GM18867 (cell line): ENCODE measurements around the gene PDK4.
A peak's percentile ranks its signal among the peaks of the same experiment; 100 is the strongest.

ENCODE experiments used
- ATAC-seq: cut with Tn5 transposase; IDR thresholded peaks from one replicate; pipeline ENCODE4 v1.9.1; 2021; ENCODE audit warnings: mild to moderate bottlenecking, moderate library complexity; ENCODE audit not compliant: unreplicated experiment

Gene PDK4

DNA sequence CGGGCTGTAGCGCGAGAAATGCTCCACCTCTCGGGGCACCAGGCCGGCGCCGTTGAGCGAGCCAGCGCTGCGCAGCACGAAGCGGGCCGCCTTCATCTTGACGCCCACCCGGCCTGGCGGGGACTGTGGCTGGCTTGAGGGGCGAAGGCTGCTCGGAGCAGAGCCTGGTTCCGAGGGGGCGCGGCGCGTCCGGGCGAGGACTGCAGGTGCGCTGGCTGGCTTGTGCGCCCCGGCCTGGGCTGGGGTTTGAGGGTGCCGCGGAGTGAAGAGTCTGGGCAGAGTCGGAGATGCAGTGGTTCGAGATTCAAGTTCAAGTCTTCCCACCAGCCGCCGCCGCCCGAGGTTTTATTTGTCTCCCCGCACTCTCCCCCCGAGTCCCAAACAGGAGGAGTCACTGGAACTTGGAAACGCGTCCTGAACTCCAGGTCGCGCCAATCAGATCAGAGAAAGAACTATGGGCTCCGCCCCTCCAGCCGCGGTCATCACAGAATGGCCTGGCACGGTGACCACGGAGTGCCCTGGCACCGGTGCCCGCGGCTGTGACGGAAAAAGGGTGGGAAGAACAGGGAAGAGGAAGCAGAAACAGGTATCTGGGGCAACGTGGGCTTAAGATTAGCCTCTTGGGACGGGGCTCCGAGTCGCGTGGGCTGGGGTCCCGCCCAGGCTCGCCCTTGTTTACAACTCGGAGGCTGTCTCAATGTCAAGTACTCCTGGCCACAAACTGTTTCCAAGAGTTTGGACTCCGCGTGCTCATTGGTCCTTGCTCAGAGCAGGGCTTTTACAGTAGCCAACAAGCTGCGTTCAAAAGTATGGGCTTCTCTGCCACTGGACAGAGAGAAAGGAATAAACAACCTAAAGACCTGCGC, at the start of gene PDK4:
TSS of gene PDK4 (minus strand) at position 319 of the 866 bp plus-strand sequence. CDS start at position 96, 223 bp downstream.
- no peak for ATAC-seq

- ATAC-seq: no peak
Measured at GRCh38 chr7:95642173-95642572, 45.9 kb upstream of the PDK4 start.

DNA sequence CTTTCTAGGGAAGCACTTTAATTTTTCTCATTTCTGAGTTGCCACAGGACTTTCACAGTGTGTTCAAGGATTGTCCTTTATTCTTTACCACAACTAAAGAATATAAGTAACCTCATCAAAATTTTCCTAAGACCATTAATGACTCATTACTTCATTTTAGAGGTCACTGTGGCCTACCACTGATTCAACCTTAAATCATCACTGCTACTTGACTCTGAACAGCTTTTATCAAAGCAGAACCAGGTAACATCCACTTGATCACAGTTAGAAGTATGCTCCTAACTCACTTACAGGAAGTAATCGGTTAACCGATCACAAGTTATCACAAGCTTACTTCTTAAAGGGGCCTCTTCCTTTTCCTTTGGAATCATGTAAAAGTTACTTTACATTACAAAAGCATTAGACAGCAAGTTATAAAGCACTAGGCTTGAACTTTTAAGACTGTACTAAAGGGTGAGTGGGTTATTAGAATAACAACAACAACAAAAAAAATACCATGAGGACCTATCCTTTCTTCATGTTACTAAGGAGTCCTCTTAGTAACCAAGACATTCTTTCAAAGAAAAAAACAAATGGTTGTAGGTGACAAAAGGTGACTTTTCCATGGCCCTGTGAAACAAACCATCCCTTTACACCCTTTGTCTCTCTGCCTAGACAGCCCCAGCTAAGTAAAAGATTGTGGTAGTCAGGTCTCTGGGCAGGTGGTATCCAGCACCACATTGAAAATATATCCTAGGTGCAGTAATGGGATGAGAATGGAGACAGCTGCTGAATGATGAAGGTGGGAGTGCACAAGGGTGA, 40.0 kb upstream of the PDK4 start:
- ATAC-seq: no peak

- no peak for ATAC-seq
Measured at GRCh38 chr7:95632609-95633008, 36.3 kb upstream of the PDK4 start.

GRCh38 chr7:95631527-95631926, 35.2 kb upstream of the PDK4 start:
- ATAC-seq: no peak

GRCh38 chr7:95630702-95631458, 34.6 kb upstream of the PDK4 start:
- ATAC-seq: no peak

DNA sequence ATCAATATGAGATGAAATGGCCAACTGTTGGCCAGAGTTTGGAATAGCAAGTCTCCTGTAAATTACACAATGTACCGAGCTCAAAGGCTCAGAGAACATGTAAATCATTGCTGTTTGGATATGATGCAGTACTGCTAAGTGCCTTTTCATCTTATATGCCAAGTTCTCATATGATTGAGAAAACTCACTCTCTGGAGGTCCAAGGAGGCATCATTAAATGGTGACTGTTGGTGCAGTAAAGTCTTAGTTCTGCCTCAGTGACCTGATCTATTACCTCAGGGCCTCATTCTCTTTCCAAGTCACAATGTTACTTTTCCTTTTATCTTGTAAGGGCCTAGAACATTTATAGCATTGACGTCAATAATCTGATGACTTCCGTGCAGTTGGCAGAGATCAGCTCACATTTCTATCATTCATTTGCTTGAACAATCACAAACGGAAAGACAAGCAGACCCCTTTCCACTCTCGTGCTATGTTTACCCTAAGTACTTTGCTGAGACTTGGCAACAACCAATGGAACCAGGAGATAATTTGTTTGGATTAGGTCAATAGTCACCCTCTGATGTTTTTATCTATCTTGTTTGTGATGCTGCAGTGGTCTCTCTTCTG, 32.6 kb upstream of the PDK4 start:
- no peak for ATAC-seq

DNA sequence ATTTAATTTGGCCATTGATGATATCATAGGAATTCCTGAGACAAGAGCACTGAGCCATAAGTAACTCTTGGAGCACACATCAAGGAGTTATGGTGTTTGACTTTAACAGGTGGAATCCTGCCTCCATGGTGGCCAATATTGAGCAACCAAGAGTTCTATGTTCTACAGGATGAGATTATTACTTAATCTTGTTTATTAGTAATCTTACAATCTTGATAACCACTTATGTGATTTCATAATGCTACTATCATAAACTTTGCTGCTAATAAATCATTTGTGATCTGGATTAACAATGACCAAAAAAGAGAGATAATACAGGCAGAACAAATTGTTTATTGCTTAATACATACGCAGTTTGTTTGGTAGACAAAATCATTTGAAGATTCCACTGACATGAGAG, 27.5 kb upstream of the PDK4 start:
- ATAC-seq: no peak

DNA sequence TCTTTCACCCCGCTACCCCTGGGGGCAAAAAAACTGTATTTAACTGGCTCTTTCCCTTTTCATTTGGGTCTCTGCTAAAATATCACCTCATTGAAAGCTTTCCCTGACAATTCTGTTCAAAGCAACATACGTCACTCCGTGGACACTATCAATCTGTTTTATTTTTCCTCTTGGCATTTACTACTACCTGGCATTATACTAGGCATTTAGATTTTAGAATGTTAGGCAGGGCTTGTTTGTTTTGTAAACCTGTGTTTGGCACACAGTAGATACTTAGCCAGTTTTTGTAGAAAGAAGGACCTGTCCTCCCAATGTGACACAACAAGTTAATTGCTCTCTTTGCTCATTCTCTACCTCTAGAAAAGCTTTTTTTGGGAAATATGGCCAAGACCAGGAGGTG, 26.5 kb upstream of the PDK4 start:
- no peak for ATAC-seq

- no peak for ATAC-seq
Measured at GRCh38 chr7:95622001-95622549, 25.8 kb upstream of the PDK4 start.

DNA sequence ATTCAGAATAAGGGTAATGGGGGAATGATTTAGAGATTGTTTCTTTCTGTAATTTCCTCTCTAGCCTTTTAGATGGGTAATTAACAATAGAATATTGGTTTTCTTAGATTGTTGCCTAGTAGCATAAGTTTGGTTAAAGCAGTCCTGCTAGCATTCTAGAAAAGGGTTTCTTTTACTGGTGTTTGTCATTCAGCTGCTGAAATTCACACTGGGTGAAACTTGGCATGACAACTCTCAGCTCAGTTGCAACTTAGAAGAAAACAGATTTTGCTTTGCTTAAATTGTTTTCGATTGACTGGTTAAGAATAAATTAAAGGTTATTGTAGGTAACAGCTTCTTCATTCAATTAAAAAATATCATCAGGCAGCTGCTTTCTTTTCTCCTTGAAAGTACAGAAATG, 25.1 kb upstream of the PDK4 start:
- no peak for ATAC-seq

- ATAC-seq: no peak
Measured at GRCh38 chr7:95620631-95621030, 24.3 kb upstream of the PDK4 start.

- no peak for ATAC-seq
Measured at GRCh38 chr7:95619921-95620320, 23.6 kb upstream of the PDK4 start.

- ATAC-seq: no peak
Measured at GRCh38 chr7:95619517-95619916, 23.2 kb upstream of the PDK4 start.

GRCh38 chr7:95614442-95614940, 18.2 kb upstream of the PDK4 start:
- ATAC-seq: no peak

- ATAC-seq: no peak
Measured at GRCh38 chr7:95611224-95611623, 14.9 kb upstream of the PDK4 start.

GRCh38 chr7:95609277-95609971, 13.1 kb upstream of the PDK4 start:
- ATAC-seq: no peak

DNA sequence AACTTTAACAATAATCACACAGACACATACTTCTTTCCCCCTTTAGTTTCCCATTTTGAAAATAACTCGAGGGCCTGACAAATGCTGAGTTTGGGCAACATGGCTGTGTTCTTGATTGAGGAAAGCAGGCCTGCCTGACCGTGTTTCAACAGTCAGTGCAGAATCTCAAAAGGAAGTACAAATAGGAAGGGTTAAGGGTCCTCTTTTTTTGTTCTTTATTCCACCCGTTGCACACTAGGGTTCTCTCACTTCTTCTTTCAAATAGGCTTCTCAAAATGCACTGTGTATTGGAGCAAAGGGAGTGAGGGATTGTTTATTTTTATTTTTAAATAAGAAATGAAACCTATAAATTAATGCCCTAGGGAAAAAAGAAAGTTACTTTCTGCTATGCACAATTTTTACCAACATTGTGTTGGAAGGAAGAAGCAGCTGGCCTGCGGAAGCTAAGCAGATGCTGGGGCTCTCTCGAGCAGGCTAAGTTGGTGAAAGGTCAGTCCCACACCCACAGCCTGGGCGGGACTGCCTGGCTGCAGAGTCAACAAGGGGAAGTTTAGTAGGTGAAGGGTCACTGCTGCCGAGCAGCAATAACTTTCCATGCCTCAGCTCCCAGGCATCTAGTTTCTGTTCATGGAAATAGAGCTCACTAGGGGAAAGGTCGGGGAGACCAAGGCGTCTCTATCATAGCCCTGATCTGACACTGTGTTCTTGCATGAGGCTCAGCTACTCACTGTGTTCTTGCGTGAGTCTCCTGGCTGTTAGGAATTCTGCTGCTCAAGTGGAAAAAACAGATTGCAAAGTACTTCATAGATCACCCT, 12.2 kb upstream of the PDK4 start:
- ATAC-seq: peak; percentile 99

DNA sequence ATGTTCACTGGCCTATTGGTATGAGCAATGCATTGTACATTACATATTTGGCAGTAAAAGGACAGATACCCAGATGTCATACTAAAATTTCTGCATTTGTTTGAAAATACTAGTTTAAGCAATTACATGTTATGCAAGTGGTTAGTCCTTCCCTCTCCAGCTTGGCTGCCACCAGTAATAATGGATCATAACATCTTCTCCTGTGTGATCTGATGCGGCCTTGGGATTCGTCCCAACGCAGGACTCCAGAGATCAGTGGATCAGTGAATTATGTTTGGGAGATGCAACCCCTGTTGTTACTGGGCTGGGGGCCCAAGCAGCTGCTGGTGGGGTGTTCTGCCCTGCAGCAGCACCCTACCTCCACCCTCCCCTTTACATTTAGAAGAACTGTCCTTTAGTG, 11.2 kb upstream of the PDK4 start:
- ATAC-seq: no peak
